KMS-11 (cell line): ENCODE data around the gene TSC1.

Experiments
- H2AFZ ChIP-seq: fragments of 200-600 bp; sonication (generic); 2 replicates; pipeline ENCODE4 v1.6.1; 2016; ENCODE audit warnings: antibody characterized with exemption, mixed run types, low read depth
- H3K27ac ChIP-seq: fragments of 200-600 bp; sonication (generic); 2 replicates; pipeline ENCODE4 v1.6.1; 2016; ENCODE audit warnings: mild to moderate bottlenecking, mixed run types
- H3K27me3 ChIP-seq: fragments of 200-600 bp; sonication (generic); 2 replicates; pipeline ENCODE4 v1.6.1; 2017; ENCODE audit warnings: mild to moderate bottlenecking, low read depth, mixed run types, moderate library complexity; ENCODE audit not compliant: insufficient read depth
- H3K36me3 ChIP-seq: fragments of 200-600 bp; sonication (generic); 2 replicates; pipeline ENCODE4 v1.6.1; 2017; ENCODE audit warnings: mild to moderate bottlenecking, mixed run types; ENCODE audit not compliant: insufficient read depth
- H3K4me1 ChIP-seq: fragments of 200-600 bp; sonication (generic); 2 replicates; pipeline ENCODE4 v1.6.1; 2016; ENCODE audit warnings: mild to moderate bottlenecking, low read depth, mixed run types; ENCODE audit not compliant: poor library complexity, severe bottlenecking
- H3K4me2 ChIP-seq: fragments of 200-600 bp; sonication (generic); 2 replicates; pipeline ENCODE4 v1.7.0; 2016; ENCODE audit warnings: mild to moderate bottlenecking, mixed run types
- H3K4me3 ChIP-seq: fragments of 200-600 bp; sonication (generic); IDR thresholded peaks from 2 replicates; pipeline ENCODE4 v1.6.1; 2017; ENCODE audit warnings: low read depth, low read length, mixed read lengths; ENCODE audit not compliant: insufficient read depth
- H3K79me2 ChIP-seq: fragments of 200-600 bp; sonication (generic); 2 replicates; pipeline ENCODE4 v1.6.1; 2016; ENCODE audit warnings: low read depth, mixed run types; ENCODE audit not compliant: insufficient read depth
- H3K9ac ChIP-seq: fragments of 200-600 bp; sonication (generic); 2 replicates; pipeline ENCODE4 v1.6.1; 2016; ENCODE audit warnings: mild to moderate bottlenecking, mixed run types
- H4K20me1 ChIP-seq: fragments of 200-600 bp; sonication (generic); 2 replicates; pipeline ENCODE4 v1.6.1; 2016; ENCODE audit warnings: mild to moderate bottlenecking, mixed run types; ENCODE audit not compliant: insufficient read depth
- CTCF ChIP-seq: fragments of 200-600 bp; sonication (generic); conservative IDR thresholded peaks from 2 replicates; pipeline ENCODE4 v1.6.1; 2017; ENCODE audit warnings: low read depth, mild to moderate bottlenecking, antibody characterized with exemption, low read length, moderate library complexity, mixed read lengths

Gene TSC1

GRCh38 chr9:132855904-132856303 lies 88.5 kb downstream of the TSC1 start:
- Histone ChIP-seq H3K4me2 (no peak overlapping the region), H2AFZ (no peak overlapping the region), H4K20me1 (no peaks in the 10 kb centered on the region), H3K4me3 (no peak overlapping the region), H3K27me3 (peaks cover 49% of the 10 kb centered on the region), H3K27ac (no peak overlapping the region), H3K9ac (no peak overlapping the region), H3K4me1 (no peaks in the 10 kb centered on the region), H3K79me2 (no peaks in the 10 kb centered on the region), H3K36me3 (no peaks in the 10 kb centered on the region)
- TF ChIP-seq CTCF = no peak

- H3K4me3 ChIP-seq = no peak overlapping the region
- no peak overlapping the region for H3K27ac ChIP-seq
- H3K79me2 ChIP-seq = no peaks in the 10 kb centered on the region
- no peak overlapping the region for H3K4me2 ChIP-seq
- no peak overlapping the region for H3K9ac ChIP-seq
- H4K20me1 ChIP-seq = no peaks in the 10 kb centered on the region
- no peaks in the 10 kb centered on the region for H3K36me3 ChIP-seq
- no peaks in the 10 kb centered on the region for H3K4me1 ChIP-seq
- no peak overlapping the region for H2AFZ ChIP-seq
- peaks cover 44% of the 10 kb centered on the region for H3K27me3 ChIP-seq
- no peak for TF ChIP-seq CTCF
Observed at GRCh38 chr9:132854832-132855231, 89.6 kb downstream of the TSC1 start.

GRCh38 chr9:132853482-132853881 lies 90.9 kb downstream of the TSC1 start:
- H3K27me3 ChIP-seq = peaks cover 36% of the 10 kb centered on the region
- H3K4me1 ChIP-seq = no peaks in the 10 kb centered on the region
- no peaks in the 10 kb centered on the region for H3K79me2 ChIP-seq
- no peak overlapping the region for H2AFZ ChIP-seq
- H3K4me3 ChIP-seq = no peak overlapping the region
- no peak overlapping the region for H3K27ac ChIP-seq
- no peaks in the 10 kb centered on the region for H3K36me3 ChIP-seq
- no peaks in the 10 kb centered on the region for H4K20me1 ChIP-seq
- TF ChIP-seq CTCF = no peak
- no peak overlapping the region for H3K9ac ChIP-seq
- no peak overlapping the region for H3K4me2 ChIP-seq

- no peak overlapping the region for H3K4me2 ChIP-seq
- TF ChIP-seq CTCF = no peak
- H3K4me3 ChIP-seq = no peak overlapping the region
- H3K4me1 ChIP-seq = no peaks in the 10 kb centered on the region
- no peak overlapping the region for H2AFZ ChIP-seq
- H4K20me1 ChIP-seq = no peaks in the 10 kb centered on the region
- no peak overlapping the region for H3K27ac ChIP-seq
- H3K9ac ChIP-seq = no peak overlapping the region
- H3K79me2 ChIP-seq = no peaks in the 10 kb centered on the region
- H3K27me3 ChIP-seq = peaks cover 5% of the 10 kb centered on the region; the same call in 1 of the 2 replicates
- H3K36me3 ChIP-seq = no peaks in the 10 kb centered on the region
Observed at GRCh38 chr9:132849185-132849706, 95.2 kb downstream of the TSC1 start.
